Mucosa of rectum (tissue), 2 donors: ENCODE results near the gene CNGA3.
"Not testable (repeated sequence)": the region's sequence is repeated elsewhere in the genome, so short reads cannot be mapped to it uniquely, and the experiment has no call there.

Source experiments
- H3K27ac ChIP-seq, 2 donors: one replicate each; pipeline ENCODE4 v1.7.0; 2013; ENCODE audit warnings: inconsistent platforms in 2 of 2, low read depth in 2 of 2, low read length in 2 of 2
- H3K27me3 ChIP-seq, 2 donors: one replicate each; pipeline ENCODE4 v1.7.0; 2013; ENCODE audit warnings: low read length in 2 of 2; ENCODE audit not compliant: control insufficient read depth in 2 of 2, insufficient read depth in 2 of 2
- H3K36me3 ChIP-seq, 2 donors: one replicate each; pipeline ENCODE4 v1.7.0; 2013; ENCODE audit warnings: low read length in 2 of 2; ENCODE audit not compliant: control insufficient read depth in 2 of 2, insufficient read depth in 2 of 2
- H3K4me1 ChIP-seq, 2 donors: one replicate each; pipeline ENCODE4 v1.7.0; 2013; ENCODE audit warnings: low read length in 2 of 2, mild to moderate bottlenecking in 1 of 2; ENCODE audit not compliant: control insufficient read depth in 2 of 2, insufficient read depth in 2 of 2
- H3K4me3 ChIP-seq, 2 donors: one replicate each; pipeline ENCODE4 v1.7.0; 2013; ENCODE audit warnings: low read length in 2 of 2
- H3K9ac ChIP-seq, 2 donors: one replicate each; pipeline ENCODE4 v1.7.0; 2013; ENCODE audit warnings: low read length in 2 of 2, low read depth in 1 of 2, mild to moderate bottlenecking in 1 of 2
- H3K9me3 ChIP-seq, 2 donors: one replicate each; pipeline ENCODE4 v1.7.0; 2013; ENCODE audit warnings: low read length in 2 of 2; ENCODE audit not compliant: control insufficient read depth in 2 of 2
- donor health status: healthy.
- donor health status: Normal muscosa, but diverticular disease.

The CNGA3 gene

DNA sequence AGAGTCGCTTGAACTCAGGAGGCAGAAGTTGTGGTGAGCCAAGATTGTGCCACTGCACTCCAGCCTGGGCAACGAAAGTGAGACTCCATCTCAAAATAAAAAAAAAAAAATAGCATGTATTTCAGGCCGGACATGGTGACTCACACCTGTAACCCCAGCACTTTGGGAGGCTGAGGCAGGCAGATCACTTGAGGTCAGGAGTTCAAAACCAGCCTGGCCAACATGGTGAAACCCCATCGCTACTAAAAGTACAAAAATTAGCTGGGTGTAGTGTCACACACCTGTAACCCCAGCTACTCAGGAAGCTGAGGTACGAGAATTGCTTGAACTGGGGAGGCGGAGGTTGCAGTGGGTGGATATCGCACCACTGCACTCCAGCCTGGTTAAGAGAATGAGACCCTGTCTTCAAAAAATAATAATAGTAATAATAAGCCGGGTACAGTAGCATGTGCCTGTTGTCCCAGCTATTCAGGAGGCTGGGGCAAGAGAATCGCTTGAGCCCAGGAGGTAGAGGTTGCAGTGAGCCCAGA is 69.5 kb downstream of the CNGA3 start:
- not testable (repeated sequence) for H3K4me1 ChIP-seq, H3K9ac ChIP-seq, H3K27ac ChIP-seq, H3K4me3 ChIP-seq, H3K36me3 ChIP-seq, H3K9me3 ChIP-seq, H3K27me3 ChIP-seq

DNA sequence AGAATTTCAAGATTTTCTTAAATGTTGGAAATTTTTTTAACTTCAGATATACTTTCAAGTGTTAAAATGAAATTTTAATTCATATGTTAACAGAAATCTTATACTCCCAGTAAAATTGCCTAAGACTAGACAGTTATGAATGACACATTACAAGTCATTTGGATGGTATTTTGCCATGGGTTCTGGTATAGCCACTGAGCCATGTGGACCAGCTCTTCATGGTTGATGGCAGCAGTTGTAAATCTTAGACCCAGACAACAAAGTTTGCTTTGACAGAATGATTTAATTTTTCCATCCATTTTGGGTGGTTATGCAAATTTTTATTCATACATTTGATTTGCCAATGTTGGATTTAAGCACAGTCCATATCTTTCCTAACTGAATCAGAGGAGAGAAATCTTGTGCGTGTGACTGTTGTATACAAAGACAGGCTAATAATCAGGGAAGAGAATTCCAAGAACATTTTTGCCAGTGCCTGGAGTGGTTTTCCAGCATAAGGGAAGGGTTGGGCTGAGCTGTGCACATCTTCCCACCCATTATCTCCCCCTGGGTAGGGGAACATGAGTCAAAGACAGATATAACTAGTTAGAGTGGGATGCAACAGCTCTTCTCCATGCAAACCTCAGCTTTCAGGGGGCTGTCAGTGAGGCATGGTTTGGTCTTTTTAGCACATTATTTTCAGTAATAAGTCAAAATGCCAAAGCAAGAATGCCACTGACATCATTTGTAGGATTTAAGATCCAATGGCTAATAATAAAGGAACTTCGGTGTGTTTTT is 70.3 kb downstream of the CNGA3 start:
- Histone ChIP-seq H3K27ac (no peak overlapping the region), H3K4me3 (no peak overlapping the region), H3K27me3 (no peaks in the 10 kb centered on the region), H3K4me1 (no peaks in the 10 kb centered on the region), H3K36me3 (no peaks in the 10 kb centered on the region), H3K9ac (no peak overlapping the region), H3K9me3 (no peaks in the 10 kb centered on the region)

DNA sequence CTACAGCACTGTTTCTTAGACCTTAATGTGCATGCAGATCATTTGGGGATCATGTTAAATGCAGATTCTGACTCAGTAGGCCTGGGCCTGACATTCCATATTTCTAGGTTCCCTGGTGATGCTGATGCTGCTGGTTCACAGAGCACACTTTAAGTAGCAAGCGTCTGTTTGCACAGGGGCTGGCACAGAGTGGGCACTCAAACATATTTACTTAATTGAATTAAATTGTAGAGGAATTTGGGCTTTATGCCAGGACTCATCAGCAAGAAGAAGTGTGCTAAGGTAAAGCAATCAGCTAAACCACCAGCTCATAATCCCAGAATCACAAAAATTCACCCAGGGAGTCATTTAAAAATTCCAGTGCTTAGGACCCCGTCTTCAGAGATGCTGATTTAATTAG is 73.3 kb downstream of the CNGA3 start:
- Histone ChIP-seq H3K27ac (no peak overlapping the region), H3K9me3 (no peaks in the 10 kb centered on the region)

DNA sequence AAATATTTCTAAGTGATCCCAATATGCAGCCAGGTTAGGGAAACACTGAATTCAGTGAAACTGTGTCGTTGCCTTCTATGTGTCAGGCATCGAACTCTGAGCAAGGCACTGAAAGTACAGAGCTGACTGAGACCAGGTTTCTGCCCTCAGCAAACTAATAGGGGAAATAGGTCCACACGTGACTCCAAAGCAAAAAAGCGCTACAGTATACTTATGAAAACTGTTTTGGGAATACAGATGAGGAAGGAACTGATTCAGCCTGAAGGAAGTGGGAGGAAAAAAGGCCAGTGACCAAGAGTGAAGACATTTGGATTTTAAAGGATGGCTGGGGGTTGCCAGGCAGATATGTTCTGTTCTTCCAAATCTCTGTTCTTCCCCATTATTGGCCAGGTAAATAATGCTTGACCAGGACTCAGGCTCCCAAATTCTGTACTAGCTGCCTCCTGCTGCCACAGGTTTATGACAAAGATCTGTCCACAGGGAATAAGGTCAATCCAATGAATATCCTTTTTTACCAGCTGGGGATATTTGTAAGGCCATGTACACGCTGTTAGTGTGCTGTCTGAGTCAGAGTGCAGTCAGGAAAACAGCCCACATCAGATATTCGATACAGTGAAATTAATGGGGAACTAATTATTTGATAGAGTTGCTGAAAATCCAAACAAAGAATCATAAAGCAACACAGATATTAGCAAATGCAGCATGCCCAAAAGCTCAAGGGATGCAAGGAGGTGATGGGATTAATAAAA is 73.9 kb downstream of the CNGA3 start:
- Histone ChIP-seq H3K4me1 (no peaks in the 10 kb centered on the region), H3K9me3 (no peaks in the 10 kb centered on the region), H3K9ac (no peak overlapping the region), H3K36me3 (no peaks in the 10 kb centered on the region), H3K4me3 (no peak overlapping the region), H3K27me3 (no peaks in the 10 kb centered on the region), H3K27ac (no peak overlapping the region)

More for the DNA sequence above, 73.3 kb downstream of the CNGA3 start:
- no peaks in the 10 kb centered on the region for H3K27me3 ChIP-seq
- no peaks in the 10 kb centered on the region for H3K36me3 ChIP-seq
- H3K9ac ChIP-seq, result no peak overlapping the region
- no peak overlapping the region for H3K4me3 ChIP-seq
- no peaks in the 10 kb centered on the region for H3K4me1 ChIP-seq

DNA sequence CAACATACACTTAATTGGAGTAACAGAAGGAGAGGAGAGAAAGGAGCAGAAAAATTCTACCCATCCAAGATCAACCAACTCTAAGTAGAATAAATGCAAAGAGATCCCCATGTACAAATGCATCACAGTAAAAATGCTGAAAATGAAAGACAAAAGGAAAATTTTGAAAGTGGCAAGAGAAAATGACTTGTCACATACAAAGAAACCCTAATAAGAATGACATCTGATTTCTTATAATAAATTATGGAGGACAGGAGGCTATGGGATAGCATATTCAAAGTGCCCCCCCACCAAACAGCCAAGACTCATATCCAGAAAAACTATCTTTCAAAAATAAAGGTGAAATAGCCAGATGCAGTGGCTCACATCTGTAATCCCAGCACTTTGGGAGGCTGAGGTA is 76.2 kb downstream of the CNGA3 start:
- no peaks in the 10 kb centered on the region for H3K27me3 ChIP-seq
- no peaks in the 10 kb centered on the region for H3K4me1 ChIP-seq
- no peak overlapping the region for H3K4me3 ChIP-seq
- H3K36me3 ChIP-seq, result no peaks in the 10 kb centered on the region
- no peak overlapping the region for H3K9ac ChIP-seq
- no peak overlapping the region for H3K27ac ChIP-seq
- H3K9me3 ChIP-seq, result no peaks in the 10 kb centered on the region

DNA sequence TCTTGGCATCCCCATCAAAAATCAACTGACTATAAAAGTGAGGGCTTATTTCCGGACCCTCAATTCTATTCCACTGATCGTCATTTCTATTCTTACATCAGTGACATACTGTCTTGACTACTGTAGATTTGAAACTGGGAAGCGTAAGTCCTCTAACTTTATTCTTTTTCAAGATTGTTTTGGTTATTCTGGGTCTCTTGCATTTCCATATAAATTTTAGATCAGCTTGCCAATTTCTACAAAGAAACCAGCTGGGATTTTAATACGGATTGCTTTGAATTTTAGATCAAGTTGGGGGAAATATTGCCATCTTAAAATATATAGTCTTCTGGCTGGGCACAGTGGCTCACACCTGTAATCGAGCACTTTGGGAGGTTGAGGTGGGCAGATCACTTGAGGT is 80.5 kb downstream of the CNGA3 start:
- H3K27me3 ChIP-seq, result no peaks in the 10 kb centered on the region
- H3K36me3 ChIP-seq, result no peaks in the 10 kb centered on the region
- H3K4me3 ChIP-seq, result no peak overlapping the region
- H3K27ac ChIP-seq, result no peak overlapping the region
- no peaks in the 10 kb centered on the region for H3K4me1 ChIP-seq
- H3K9ac ChIP-seq, result no peak overlapping the region
- H3K9me3 ChIP-seq, result no peaks in the 10 kb centered on the region

DNA sequence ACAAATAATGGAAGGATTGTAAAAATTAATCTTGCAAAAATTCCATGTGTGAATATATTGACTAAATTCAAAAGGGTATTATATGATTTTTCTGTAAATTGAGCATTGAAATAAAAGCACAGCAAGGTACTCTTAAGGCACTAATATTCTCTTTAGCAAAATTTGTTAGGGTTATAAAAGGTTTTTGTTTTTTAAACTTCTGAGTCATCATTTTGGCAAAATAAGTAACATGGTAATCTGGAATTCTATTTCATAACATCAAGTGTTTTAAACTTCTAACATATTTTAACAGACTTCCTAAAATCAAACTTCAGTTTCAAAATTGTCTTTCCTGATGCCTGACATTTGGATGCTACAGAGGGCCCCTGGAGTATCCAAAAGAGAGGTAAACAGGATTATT is 85.9 kb downstream of the CNGA3 start:
- Histone ChIP-seq H3K9me3 (no peaks in the 10 kb centered on the region), H3K9ac (no peak overlapping the region), H3K27me3 (no peaks in the 10 kb centered on the region), H3K27ac (no peak overlapping the region), H3K4me1 (no peaks in the 10 kb centered on the region), H3K4me3 (no peak overlapping the region), H3K36me3 (no peaks in the 10 kb centered on the region)

DNA sequence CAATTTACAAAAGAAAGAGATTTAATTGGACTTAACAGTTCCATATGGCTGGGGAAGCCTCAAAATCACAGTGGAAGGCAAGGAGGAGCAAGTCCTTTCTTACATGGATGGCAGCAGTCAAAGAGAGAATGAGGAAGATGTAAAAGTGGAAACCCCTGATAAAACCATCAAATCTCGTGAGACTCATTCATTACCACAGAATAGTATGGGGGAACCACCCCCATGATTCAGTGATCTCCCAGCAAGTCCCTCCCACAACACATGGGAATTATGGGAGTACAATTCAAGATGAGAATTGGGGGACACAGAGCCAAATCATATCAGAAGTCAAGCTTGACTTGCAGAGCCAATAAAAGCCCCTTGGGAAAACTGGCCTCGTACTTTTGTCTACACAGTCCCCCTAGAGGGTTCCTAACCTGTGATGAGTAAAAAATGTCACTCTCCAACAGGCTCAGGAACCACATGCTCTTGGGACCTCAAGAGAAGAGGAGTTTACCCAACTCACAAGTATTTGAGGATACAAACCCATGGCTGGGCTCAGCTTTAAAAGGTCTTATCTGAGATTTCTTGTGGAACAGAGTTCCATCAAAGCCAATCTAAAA is 87.2 kb downstream of the CNGA3 start:
- Histone ChIP-seq H3K27me3 (no peaks in the 10 kb centered on the region), H3K36me3 (no peaks in the 10 kb centered on the region), H3K9me3 (no peaks in the 10 kb centered on the region), H3K4me1 (no peaks in the 10 kb centered on the region), H3K9ac (no peak overlapping the region), H3K4me3 (no peak overlapping the region), H3K27ac (no peak overlapping the region)

DNA sequence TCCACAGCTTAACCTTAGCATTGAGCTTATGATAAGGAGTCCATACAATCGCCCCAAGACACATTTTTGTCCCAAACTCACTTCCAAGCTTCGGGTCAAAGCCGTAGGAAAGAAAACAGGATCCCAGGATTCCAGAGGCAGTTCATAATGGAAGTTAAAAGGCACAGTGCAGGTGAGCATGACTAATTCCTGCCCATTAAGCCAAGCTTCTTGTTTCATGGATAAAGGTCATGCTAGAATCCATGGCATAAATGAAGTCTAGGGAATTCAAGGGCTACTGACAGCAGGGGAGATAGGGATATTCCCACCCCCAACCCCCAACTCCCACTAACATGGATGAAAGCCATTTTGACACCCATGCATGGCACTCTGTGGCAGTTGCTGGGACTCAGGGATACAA is 88.2 kb downstream of the CNGA3 start:
- no peak overlapping the region for H3K4me3 ChIP-seq
- H3K36me3 ChIP-seq, result no peaks in the 10 kb centered on the region
- no peaks in the 10 kb centered on the region for H3K4me1 ChIP-seq
- H3K9me3 ChIP-seq, result no peaks in the 10 kb centered on the region
- H3K27ac ChIP-seq, result no peak overlapping the region
- H3K9ac ChIP-seq, result no peak overlapping the region
- no peaks in the 10 kb centered on the region for H3K27me3 ChIP-seq

DNA sequence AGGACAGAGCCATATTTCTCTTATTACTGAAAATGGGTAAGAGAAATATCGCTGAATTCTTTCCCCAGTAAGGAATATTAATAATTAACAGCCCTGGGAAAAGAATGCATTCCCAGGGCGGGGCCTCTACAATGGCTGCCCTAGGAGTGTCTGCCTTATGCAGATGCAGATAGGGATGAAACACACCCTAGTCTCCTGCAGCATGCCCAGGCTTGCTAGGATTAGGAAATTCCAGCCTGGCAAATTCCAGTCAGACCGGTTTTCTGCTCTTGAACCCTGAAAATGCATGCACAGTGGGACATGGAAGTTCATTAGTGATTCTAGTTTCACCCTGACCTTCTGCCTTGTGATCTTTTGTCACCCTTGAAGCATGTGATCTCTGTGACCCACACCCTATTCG is 89.4 kb downstream of the CNGA3 start:
- H3K9ac ChIP-seq, H3K27ac ChIP-seq, H3K4me3 ChIP-seq, H3K27me3 ChIP-seq, H3K9me3 ChIP-seq, H3K36me3 ChIP-seq, H3K4me1 ChIP-seq: not testable (repeated sequence)
